Measurements from ENCODE around the gene GPR151. TPM values are rescaled to one million over a fixed set of nuclear protein-coding genes. Genes with fewer than 3 reads are reported as not detected.

The GPR151 gene
- total RNA-seq, 3 donors from 2014 or later, result not detected

- H3K4me1 ChIP-seq, result no peaks in the 10 kb centered on the region
Measured at GRCh38 chr5:146533260-146533857, 17.4 kb upstream of the GPR151 start.

GRCh38 chr5:146529984-146530383 is 14.0 kb upstream of the GPR151 start:
- Histone ChIP-seq H3K4me3 (no peak overlapping the region), H3K27me3 (no peaks in the 10 kb centered on the region), H3K4me1 (no peaks in the 10 kb centered on the region), H3K9me3 (no peaks in the 10 kb centered on the region), H3K36me3 (no peaks in the 10 kb centered on the region), H3K27ac (no peak overlapping the region)
- no peak for DNase-seq (ENCODE audit: low spot score in 2 of 2)
- intact Hi-C loops (cut with DNase I; ENCODE audit: low total_unique reads), result no loop called here
- TF ChIP-seq POLR2AphosphoS5 (IDR thresholded peaks at IDR 0.05) (no peak), POLR2A (IDR thresholded peaks at IDR 0.05) (no peak)
- TF ChIP-seq, protein P1, sequence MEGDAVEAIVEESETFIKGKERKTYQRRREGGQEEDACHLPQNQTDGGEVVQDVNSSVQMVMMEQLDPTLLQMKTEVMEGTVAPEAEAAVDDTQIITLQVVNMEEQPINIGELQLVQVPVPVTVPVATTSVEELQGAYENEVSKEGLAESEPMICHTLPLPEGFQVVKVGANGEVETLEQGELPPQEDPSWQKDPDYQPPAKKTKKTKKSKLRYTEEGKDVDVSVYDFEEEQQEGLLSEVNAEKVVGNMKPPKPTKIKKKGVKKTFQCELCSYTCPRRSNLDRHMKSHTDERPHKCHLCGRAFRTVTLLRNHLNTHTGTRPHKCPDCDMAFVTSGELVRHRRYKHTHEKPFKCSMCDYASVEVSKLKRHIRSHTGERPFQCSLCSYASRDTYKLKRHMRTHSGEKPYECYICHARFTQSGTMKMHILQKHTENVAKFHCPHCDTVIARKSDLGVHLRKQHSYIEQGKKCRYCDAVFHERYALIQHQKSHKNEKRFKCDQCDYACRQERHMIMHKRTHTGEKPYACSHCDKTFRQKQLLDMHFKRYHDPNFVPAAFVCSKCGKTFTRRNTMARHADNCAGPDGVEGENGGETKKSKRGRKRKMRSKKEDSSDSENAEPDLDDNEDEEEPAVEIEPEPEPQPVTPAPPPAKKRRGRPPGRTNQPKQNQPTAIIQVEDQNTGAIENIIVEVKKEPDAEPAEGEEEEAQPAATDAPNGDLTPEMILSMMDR (IDR thresholded peaks at IDR 0.05), result no peak

More at GRCh38 chr5:146533260-146533857, 17.4 kb upstream of the GPR151 start:
- Histone ChIP-seq H3K4me3 (no peak overlapping the region), H3K27ac (no peak overlapping the region), H3K36me3 (no peaks in the 10 kb centered on the region), H3K27me3 (no peaks in the 10 kb centered on the region), H3K9me3 (no peaks in the 10 kb centered on the region)
- intact Hi-C loops (cut with DNase I; ENCODE audit: low total_unique reads), result no loop called here
- TF ChIP-seq, protein P1 (IDR thresholded peaks at IDR 0.05), result peak in 2 of 3 donors; percentile 55 to 60
- no peak for TF ChIP-seq POLR2A (IDR thresholded peaks at IDR 0.05)
- DNase-seq (ENCODE audit: low spot score in 2 of 2), result peak; percentile 41 to 60

DNA sequence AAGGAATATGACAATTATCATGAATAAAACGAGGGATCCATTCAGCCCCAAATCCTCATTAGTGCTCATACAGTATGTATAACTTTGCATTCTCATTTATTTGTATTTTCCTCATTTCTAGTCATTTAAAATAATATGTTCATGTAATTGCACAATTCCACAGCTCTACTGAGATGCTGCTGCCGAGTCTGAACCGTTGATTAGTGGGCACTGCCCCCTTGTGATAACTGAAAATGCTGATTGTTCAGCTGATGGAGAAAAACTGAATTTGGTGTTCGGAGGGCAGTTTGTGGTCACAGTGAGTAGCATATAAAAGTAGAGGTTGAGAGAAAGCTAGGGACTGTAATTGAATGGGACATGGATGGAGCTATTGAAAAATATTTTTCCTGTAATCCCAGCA is 12.2 kb upstream of the GPR151 start:
- Histone ChIP-seq H3K9me3 (no peaks in the 10 kb centered on the region), H3K4me3 (no peak overlapping the region), H3K36me3 (no peaks in the 10 kb centered on the region), H3K27ac (no peak overlapping the region), H3K4me1 (no peaks in the 10 kb centered on the region), H3K27me3 (no peaks in the 10 kb centered on the region)
- intact Hi-C loops (cut with DNase I; ENCODE audit: low total_unique reads), result no loop called here
- TF ChIP-seq, protein P1 (IDR thresholded peaks at IDR 0.05), result no peak
- TF ChIP-seq POLR2A (IDR thresholded peaks at IDR 0.05) (no peak), POLR2AphosphoS5 (IDR thresholded peaks at IDR 0.05) (no peak)
- no peak for DNase-seq (ENCODE audit: low spot score in 2 of 2)

DNA sequence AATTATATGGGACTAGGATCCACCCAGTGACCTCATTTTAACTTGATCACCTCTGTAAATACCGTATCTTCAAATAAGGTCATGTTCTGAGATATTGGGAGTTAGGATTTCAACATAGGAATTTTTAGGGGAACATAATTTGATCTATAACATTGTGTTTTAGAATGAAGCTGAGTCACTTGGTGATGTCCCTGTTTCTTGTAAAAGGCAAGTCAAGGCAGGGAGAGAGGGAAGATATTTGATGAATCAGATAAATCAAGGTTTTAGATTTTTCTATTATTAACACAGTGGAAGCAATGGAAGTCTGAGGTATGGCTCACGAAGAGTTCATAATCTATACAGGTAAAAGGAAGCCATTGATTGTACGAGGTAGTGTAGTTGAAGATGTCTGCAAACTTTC is 11.8 kb upstream of the GPR151 start:
- Histone ChIP-seq H3K27ac (no peak overlapping the region), H3K4me3 (no peak overlapping the region), H3K9me3 (no peaks in the 10 kb centered on the region), H3K36me3 (no peaks in the 10 kb centered on the region), H3K4me1 (no peaks in the 10 kb centered on the region), H3K27me3 (no peaks in the 10 kb centered on the region)
- TF ChIP-seq POLR2A (IDR thresholded peaks at IDR 0.05) (no peak), POLR2AphosphoS5 (IDR thresholded peaks at IDR 0.05) (no peak)
- TF ChIP-seq, protein P1 (IDR thresholded peaks at IDR 0.05), result no peak
- intact Hi-C loops (cut with DNase I; ENCODE audit: low total_unique reads), result no loop called here
- no peak for DNase-seq (ENCODE audit: low spot score in 2 of 2)

- TF ChIP-seq POLR2A (IDR thresholded peaks at IDR 0.05) (no peak), POLR2AphosphoS5 (IDR thresholded peaks at IDR 0.05) (no peak)
- H3K4me1 ChIP-seq, result no peaks in the 10 kb centered on the region
- no peak for DNase-seq (ENCODE audit: low spot score in 2 of 2)
Measured at GRCh38 chr5:146523698-146524097, 7.7 kb upstream of the GPR151 start.

More at GRCh38 chr5:146523698-146524097, 7.7 kb upstream of the GPR151 start:
- intact Hi-C loops (cut with DNase I; ENCODE audit: low total_unique reads), result no loop called here
- no peak overlapping the region for H3K27ac ChIP-seq
- H3K27me3 ChIP-seq, result no peaks in the 10 kb centered on the region
- no peaks in the 10 kb centered on the region for H3K9me3 ChIP-seq
- no peaks in the 10 kb centered on the region for H3K36me3 ChIP-seq
- no peak overlapping the region for H3K4me3 ChIP-seq

Data from breast epithelium (tissue), 4 donors.